ENCODE measurements around the gene STK17A. TPM values are rescaled to one million over a fixed set of nuclear protein-coding genes. Genes with fewer than 3 reads are reported as not detected.
"Not testable (repeated sequence)": the region's sequence is repeated elsewhere in the genome, so short reads cannot be mapped to it uniquely, and the experiment has no call there.

STK17A gene
- total RNA-seq, 1 donor from 2014 or later: 12.3 TPM

DNA sequence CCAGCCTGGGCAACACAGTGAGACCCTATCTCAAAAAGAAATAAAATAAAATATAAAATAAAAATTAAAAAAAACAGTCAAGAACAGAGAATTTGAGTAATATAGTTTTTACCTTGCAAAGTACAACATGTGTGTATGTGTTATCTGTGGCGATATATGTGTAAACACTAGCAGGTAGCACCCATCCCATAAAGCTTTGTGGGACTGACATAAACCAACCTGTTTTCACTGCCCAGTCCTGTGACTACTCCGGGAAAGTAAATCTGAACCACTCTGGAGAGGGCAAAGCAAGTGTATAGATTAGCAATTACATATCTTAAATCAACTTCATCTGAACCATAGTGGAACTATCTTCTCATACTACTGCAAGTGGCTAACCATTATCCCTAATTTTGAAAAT lies 74.1 kb downstream of the STK17A start:
- no peak for DNase-seq (ENCODE audit: low spot score)

DNA sequence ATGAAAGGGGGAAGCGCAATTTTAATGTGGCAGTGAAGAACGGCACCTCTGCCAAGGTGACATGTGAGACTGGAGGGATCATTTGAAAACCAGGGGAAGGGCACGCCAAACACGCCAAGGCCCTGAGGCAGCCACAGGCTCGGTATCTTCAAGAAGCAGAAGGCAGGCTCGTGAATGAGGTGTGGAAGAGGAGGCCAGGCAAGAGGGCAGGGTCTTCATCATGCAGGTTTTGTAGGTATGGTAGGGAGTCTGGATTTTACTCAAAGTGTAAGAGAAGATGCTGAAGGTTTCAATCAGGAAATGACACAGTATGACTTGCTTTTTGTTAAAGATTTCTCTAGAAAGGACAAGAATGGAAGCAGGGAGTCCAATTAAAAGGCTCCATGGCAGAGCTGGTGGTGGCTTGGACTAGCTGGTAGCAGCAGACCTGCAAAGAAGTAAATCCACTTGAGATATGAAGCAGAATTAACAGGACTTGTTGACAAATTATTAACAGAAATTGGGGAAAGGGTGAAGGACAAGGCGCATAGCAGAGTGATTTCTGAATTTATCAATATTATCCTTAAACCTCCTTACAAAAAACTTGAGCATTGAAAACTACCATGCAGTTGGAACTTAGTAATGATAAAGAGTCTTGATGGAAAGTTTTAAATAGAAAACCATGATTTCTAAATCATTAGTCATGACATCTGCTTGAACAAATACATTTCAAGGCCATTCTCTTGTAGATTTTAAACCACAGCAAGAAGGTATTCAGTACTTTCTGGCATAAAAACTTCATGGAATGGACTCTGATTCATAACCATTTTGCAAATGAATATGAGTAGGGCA lies 76.0 kb downstream of the STK17A start:
- no peak for DNase-seq (ENCODE audit: low spot score)

DNA sequence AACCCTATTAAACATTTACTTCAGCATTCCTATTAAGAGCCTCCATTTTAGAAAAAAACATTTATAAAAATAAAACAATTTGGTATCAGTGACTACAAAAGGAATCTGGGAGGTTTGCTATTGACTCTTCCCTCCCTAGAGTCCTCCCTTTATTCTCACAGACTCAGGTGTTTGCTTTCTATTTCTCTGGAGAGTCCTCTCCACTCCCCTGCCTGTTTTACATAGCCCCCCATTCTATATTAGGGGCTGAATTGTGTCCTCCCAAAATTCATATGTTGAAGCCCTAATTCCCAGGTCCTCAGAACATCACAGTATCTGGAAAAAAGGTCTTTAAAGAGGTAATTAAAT lies 76.6 kb downstream of the STK17A start:
- DNase-seq (ENCODE audit: low spot score): no peak

DNA sequence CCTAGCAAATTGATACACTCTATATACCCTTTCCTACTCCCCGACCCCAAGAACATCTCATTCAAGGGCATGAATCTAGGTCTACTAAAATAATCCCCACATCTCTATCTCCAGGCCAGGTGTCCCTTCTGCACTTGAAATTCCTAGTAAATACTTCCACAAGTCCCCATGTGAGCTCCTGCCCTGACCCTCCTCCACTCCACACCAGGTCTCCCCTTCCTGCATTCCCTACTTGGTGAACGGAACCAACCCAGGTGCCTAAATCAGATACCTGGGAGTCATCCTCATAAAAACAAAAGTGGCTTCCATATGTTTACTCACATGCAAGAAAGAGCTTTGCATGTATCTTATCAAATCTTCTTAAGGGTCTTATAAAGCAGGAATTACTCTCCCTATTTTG lies 77.2 kb downstream of the STK17A start:
- DNase-seq (ENCODE audit: low spot score): no peak

DNA sequence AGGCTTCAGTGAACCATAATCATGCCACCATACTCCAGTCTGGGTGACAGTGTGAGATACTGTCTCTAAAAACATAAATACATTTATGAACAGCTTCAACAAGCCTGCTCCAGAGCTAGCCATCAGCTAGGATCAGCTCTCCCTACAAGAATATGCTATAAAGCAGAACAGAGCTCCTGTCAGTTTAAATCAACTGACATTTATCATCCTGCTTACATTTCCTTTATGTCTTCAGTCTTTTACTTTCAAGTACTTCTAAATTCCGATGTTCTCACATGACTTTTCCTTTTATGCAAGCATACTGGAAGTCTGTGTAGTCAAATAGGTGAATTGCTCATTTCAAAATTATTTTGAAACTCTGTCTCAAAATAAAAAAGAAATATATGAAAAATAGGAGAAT lies 81.8 kb downstream of the STK17A start:
- no peak for DNase-seq (ENCODE audit: low spot score)

DNA sequence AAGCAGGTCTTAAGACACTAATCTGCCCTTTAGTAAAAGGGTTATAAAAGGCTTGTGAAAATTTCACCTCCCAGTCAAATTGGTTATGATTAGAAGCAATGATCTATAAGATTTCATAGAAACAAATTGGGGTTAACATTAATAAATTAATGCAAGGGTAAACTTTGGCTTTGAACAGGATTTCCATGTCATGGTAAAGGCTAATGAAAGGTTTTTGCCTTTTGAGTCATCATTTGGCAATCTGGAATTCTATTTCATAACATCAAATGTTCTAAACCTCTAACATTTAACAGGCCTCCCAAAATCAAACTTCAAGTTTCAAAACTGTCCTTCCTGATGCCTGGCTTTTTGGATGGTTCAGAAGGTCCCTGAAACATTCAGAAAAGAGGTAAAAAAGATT lies 84.0 kb downstream of the STK17A start:
- no peak for DNase-seq (ENCODE audit: low spot score)

DNA sequence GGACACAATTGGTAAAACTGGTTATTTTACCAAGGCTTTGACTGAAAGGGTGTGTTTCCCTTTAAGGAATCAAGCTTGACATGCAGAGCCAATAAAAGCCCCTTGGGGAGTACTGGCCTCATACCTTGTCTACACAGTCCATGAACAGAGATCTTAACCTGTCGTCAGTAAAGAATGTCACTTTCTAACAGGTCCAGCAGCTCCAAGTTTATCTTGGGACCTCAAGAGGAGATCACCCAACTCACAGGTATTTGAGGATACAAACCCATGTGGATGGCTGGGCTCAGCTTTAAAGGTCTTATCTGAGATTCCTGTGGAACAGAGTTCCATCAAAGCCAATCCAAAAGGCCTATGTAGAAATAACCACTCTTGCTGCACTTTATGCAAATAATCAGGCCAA lies 85.1 kb downstream of the STK17A start:
- no peak for DNase-seq (ENCODE audit: low spot score)

DNA sequence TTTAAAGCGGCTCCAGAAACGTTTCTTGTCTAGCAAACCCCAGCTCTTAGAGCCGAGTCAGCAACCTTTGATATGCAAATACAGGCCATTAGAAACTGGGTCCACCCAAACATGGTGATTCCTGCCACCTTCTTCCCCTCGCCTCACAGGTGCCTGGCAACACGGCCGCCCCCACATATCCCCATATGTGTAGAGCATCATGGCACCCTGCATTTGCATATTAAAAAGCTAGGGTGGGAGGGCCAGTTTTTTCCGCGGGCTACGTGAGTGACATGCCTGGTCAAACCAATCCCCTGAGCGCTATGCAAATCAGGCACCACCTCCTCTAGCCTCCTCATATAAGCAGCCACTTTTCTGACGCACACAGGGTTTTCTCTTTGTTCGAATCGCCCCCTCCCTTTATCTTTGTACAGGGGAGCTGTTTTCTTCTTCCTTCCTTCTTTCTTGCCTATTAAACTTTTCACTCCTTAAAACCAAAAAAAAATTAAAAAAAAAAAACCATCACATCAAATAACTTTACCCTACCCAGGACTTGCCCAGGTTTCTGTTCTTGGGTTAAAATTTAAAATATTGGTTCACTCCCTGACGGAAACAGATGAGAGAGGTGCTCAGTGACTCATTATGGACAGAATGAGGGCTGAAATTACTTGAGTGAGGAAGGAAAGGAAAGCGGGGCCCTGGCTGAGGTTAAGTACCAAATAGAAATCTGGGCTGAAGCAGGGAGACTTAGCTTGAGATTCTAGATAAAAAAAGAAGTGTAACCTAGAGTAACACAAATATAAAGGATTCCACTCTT lies 86.6 kb downstream of the STK17A start:
- DNase-seq (ENCODE audit: low spot score): no peak

DNA sequence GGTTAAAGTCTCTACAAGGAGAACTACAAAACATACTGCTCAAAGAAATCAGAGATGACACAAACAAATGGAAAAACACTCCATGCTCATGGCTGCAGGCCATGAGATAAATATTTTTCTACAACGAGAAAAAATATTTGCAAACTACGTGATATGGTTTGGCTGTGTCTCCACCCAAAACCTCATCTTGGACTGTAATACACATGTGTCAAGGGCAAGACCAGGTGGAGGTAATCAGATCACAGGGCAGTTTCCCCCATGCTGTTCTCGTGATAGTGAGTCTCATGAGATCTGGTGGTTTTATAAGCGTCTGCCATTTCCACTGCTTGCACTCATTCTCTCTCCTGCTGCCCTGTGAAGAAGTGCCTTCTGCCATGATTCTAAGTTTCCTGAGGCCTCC lies 88.6 kb downstream of the STK17A start:
- DNase-seq (ENCODE audit: low spot score): no peak

DNA sequence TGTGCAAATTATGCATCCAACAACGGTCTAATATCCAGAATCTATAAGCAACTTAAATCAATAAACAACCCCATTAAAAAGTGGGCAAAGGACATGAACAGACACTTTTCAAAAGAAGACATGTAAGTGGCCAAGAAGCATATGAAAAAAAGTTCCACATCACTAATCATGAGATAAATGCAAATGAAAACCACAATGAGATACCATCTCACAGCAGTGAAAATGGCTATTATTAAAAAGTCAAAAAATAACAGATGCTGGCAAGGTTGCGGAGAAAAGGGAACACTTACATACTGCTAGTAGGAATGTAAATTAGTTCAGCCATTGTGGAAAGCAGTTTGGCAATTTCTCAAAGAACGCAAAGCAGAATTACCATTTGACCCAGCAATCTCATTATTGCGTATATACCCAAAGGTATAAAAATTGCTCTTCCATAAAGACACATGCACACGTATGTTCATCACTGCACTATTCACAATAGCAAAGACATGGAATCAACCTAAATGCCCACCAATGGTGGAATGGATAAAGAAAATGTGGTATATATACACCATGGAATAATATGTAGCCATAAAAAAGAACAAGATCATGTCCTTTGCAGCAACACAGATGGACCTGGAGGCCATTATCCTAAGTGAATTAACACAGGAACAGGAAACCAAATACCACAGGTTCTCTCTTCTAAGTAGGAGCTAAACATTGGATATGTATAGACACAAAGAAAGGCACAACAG lies 90.5 kb downstream of the STK17A start:
- not testable (repeated sequence) for DNase-seq (ENCODE audit: low spot score)

DNA sequence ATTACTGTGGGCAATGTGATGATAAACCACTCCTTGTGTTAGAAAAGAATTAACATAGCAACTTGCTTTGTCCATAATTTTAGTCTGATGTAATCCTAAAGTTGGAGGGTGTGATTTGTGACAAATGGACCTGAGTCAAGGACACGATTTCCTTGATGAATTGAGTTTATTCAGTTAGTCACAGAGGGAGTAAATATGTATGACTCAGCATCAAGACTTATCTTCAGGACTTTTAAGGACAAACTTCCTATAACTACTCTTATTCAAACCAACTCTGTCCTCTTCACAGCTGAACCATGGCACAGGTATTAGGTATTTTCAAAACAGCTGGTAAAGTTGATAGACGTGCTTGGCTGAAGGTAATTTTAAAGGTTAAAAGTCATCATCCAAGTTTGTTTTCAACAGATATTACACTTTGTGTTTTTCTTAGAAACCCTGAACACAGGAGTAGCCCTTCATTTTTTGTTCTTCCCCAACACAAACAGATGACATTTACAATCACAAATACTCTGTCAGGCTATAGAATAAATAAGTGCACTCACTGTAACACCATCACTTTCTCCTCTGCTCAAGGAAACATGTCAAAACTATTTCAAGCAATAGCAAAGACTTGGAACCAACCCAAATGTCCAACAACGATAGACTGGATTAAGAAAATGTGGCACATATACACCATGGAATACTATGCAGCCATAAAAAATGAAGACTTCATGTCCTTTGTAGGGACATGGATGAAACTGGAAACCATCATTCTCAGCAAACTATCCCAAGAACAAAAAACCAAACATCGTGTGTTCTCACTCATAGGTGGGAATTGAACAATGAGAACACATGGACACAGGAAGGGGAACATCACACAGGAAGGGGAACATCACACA lies 91.9 kb downstream of the STK17A start:
- DNase-seq (ENCODE audit: low spot score): no peak

Other genes starting within 250 kb of the STK17A start
- gene COA1, start 146.4 kb downstream of the STK17A start, total RNA-seq (ENCODE audit: insufficient read depth, low replicate concordance): 64.8 TPM
- gene BLVRA, start 175.6 kb downstream of the STK17A start, total RNA-seq (ENCODE audit: insufficient read depth, low replicate concordance): 10.4 TPM